Measurements from ENCODE around the gene SMPD2. TPM values are rescaled to one million over a fixed set of nuclear protein-coding genes. Genes with fewer than 3 reads are reported as not detected.

SMPD2 gene
- total and polyA plus RNA-seq, 9 donors = 7.7 to 21.7 (median 8.9) TPM

DNA sequence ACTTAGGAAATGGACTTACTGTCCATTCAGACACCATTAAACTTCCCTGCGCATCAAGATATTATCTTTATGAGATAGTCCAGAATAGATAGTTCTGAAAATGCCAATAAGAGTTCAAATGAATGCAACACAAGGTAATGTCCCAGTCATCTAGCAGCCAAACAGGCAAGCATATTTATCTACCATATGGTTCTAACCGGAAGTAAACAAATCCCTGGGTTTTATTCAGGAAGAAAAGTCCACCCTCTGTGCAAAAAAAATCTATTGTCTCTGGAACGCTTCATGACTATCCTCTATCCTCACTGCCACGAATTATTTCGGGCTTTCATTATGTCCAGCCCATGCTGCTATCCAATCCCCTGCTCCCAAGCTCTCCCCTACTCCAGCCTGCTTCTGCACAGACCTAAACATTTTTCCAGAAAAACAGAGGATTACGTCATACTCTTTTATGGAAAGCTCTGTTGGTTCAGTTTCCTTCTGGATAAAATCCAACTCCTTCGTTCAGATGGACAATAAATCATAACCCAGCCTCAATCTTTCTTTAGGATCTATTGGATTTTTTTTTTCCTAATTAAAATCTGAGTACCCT, 11.5 kb upstream of the SMPD2 start:
- WGBS, 3 donors = 22 to 32% (median 23%) methylated on average over 7 of the region's 7 CpGs
- Histone ChIP-seq H3K27me3 (no peaks in the 10 kb centered on the region), H3K9me3 (no peaks in the 10 kb centered on the region), H3K4me3 (no peak overlapping the region), H3K4me1 (ENCODE audit: insufficient read depth) (peaks cover 1% of the 10 kb centered on the region), H3K36me3 (no peaks in the 10 kb centered on the region), H3K27ac (no peak overlapping the region)
- TF ChIP-seq, protein P1, sequence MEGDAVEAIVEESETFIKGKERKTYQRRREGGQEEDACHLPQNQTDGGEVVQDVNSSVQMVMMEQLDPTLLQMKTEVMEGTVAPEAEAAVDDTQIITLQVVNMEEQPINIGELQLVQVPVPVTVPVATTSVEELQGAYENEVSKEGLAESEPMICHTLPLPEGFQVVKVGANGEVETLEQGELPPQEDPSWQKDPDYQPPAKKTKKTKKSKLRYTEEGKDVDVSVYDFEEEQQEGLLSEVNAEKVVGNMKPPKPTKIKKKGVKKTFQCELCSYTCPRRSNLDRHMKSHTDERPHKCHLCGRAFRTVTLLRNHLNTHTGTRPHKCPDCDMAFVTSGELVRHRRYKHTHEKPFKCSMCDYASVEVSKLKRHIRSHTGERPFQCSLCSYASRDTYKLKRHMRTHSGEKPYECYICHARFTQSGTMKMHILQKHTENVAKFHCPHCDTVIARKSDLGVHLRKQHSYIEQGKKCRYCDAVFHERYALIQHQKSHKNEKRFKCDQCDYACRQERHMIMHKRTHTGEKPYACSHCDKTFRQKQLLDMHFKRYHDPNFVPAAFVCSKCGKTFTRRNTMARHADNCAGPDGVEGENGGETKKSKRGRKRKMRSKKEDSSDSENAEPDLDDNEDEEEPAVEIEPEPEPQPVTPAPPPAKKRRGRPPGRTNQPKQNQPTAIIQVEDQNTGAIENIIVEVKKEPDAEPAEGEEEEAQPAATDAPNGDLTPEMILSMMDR (IDR thresholded peaks at IDR 0.05) = no peak
- TF ChIP-seq POLR2A (IDR thresholded peaks at IDR 0.05) = no peak
- no peak for TF ChIP-seq EP300 (IDR thresholded peaks at IDR 0.05)
- intact Hi-C loops (cut with DNase I) = no loop called here
- DNase-seq = no peak

DNA sequence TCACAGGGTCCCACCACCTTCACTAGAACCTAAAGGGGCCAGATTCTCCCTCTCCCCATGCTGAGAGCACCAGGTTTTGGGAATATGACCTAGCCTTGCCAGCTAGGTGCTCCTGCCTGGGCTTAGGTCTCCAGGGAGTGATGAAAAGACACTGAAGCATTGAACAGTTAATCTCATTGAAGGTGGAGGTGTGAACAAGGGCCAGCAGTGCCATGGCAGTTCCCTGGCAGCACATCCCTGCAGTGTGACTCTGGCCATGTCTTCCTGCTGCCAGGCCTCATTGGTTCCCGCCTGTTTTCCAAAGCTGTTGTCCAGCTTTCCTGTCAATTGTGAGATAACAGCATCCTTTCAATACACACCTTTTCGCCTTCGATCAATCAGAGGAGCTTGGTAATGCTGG, 11.0 kb upstream of the SMPD2 start:
- H3K36me3 ChIP-seq = no peaks in the 10 kb centered on the region
- H3K27ac ChIP-seq = no peak overlapping the region
- WGBS, 3 donors = 96 to 99% (median 98%) methylated on average over 3 of the region's 3 CpGs
- TF ChIP-seq POLR2A (IDR thresholded peaks at IDR 0.05) = no peak
- TF ChIP-seq EP300 (IDR thresholded peaks at IDR 0.05) = no peak
- TF ChIP-seq, protein P1 (IDR thresholded peaks at IDR 0.05) = no peak
- H3K9me3 ChIP-seq = no peaks in the 10 kb centered on the region
- DNase-seq = no peak
- peaks cover 1% of the 10 kb centered on the region for H3K4me1 ChIP-seq (ENCODE audit: insufficient read depth)
- intact Hi-C loops (cut with DNase I) = no loop called here
- H3K4me3 ChIP-seq = no peak overlapping the region
- no peaks in the 10 kb centered on the region for H3K27me3 ChIP-seq

DNA sequence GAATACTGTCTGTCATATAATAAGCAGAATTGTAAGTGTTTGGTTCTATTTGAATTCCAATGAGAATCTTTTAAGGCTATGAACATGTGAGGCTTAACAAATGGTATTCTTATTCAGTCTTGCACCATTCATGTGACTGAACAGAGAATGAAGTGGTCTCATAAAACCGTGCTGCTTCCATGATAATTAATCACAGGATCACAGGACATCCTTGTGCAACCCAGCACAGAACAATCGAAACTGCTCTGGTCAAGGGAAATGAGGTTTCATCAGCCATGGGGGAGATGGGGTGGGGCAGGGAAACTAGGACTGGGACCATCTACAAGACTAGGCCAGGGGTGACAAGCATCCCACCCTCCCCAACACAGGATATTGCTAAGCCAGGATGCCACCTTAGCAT, 6.1 kb upstream of the SMPD2 start:
- H3K4me1 ChIP-seq (ENCODE audit: insufficient read depth) = no peaks in the 10 kb centered on the region
- H3K36me3 ChIP-seq = no peaks in the 10 kb centered on the region
- H3K27me3 ChIP-seq = no peaks in the 10 kb centered on the region
- no peaks in the 10 kb centered on the region for H3K9me3 ChIP-seq
- intact Hi-C loops (cut with DNase I) = no loop called here
- no peak overlapping the region for H3K4me3 ChIP-seq
- no peak overlapping the region for H3K27ac ChIP-seq
- DNase-seq = no peak
- WGBS, 3 donors = 59 to 72% (median 69%) methylated on average over 2 of the region's 2 CpGs
- TF ChIP-seq EP300 (IDR thresholded peaks at IDR 0.05) (no peak), POLR2A (IDR thresholded peaks at IDR 0.05) (no peak)
- TF ChIP-seq, protein P1 (IDR thresholded peaks at IDR 0.05) = no peak

DNA sequence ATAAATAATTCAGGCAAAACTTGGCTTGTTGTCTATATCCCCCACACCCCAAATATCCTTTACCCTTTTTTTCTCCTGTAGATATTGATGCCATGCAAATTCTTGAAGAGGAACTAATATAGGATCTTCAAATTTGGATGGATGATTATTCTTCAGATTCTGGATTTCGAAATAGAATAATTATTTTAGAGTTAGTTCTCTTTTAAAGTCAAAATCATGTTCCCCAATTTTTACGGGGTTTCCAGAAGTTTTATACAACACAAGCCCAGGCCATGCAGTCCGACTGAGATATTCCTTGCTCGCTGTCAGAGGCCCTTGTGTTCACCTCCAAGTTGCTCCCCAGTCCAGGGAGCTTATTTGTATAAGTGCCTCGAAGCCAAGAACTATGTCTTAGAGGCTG, 4.5 kb upstream of the SMPD2 start:
- WGBS, 3 donors = 93 to 94% (median 93%) methylated on average over 5 of the region's 5 CpGs
- H3K9me3 ChIP-seq = no peaks in the 10 kb centered on the region
- H3K27ac ChIP-seq = no peak overlapping the region
- DNase-seq = no peak
- no peak overlapping the region for H3K4me3 ChIP-seq
- H3K4me1 ChIP-seq (ENCODE audit: insufficient read depth) = no peaks in the 10 kb centered on the region
- intact Hi-C loops (cut with DNase I) = no loop called here
- no peaks in the 10 kb centered on the region for H3K36me3 ChIP-seq
- no peaks in the 10 kb centered on the region for H3K27me3 ChIP-seq
- TF ChIP-seq POLR2A (IDR thresholded peaks at IDR 0.05) (no peak), EP300 (IDR thresholded peaks at IDR 0.05) (no peak)

DNA sequence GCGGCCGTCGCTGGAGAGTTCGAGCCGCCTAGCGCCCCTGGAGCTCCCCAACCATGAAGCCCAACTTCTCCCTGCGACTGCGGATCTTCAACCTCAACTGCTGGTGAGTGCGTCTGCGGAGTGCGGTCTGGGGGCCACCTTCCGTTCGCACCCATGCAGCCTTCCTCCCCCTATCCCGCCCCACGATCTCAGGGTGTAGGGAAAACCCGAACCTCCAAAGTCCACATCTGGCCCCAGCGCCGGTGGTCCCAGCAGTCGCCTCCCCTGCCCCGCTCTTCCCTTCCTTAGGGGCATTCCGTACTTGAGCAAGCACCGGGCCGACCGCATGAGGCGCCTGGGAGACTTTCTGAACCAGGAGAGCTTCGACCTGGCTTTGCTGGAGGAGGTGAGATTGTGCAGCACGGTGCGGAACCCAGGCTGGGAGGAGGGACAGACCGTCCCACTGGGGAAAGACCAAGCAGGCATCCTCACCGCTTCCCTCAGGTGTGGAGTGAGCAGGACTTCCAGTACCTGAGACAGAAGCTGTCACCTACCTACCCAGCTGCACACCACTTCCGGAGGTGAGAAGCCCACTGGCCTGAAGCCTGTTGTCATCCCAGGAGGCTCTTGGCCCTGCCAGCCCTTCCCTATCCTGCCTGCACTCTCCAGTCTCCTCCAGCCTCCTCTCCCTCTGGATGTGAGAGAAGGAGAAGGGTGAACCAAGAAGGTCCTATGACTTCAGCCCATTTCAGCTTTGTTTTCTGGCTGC, 719 bp downstream of the SMPD2 start:
- Histone ChIP-seq H3K27ac (peak overlapping the region; percentile 35 to 81), H3K4me3 (peak overlapping the region; percentile 72), H3K36me3 (no peaks in the 10 kb centered on the region), H3K9me3 (no peaks in the 10 kb centered on the region), H3K27me3 (no peaks in the 10 kb centered on the region), H3K4me1 (ENCODE audit: insufficient read depth) (peaks cover 11% of the 10 kb centered on the region)
- DNase-seq = peak; percentile 50 to 70 (median 58)
- intact Hi-C loops (cut with DNase I) = loop anchor here in 1 of 4 donors (5.0 kb wide), 1 partner anchor 59 kb away; the partner anchor contains the start of gene CD164
- 1 to 3% (median 1%) methylated on average over 28 to 31 of the region's 31 CpGs for WGBS, 3 donors
- TF ChIP-seq EP300 (IDR thresholded peaks at IDR 0.05) (no peak), POLR2A (IDR thresholded peaks at IDR 0.05) (no peak)
- TF ChIP-seq, protein P1 (IDR thresholded peaks at IDR 0.05) = no peak

Measured in ovary (tissue), 9 donors.